ENCODE measurements around the gene CLTCL1. TPM values are rescaled to one million over a fixed set of nuclear protein-coding genes. Genes with fewer than 3 reads are reported as not detected.

CLTCL1 gene
- total and polyA plus RNA-seq, 9 of the 15 experiments (the other 6 are each of a cell fraction or from before 2014, with no cell fraction given), result 1.1 to 11.7 (median 5.0) TPM

GRCh38 chr22:19289475-19290161, 1.9 kb downstream of the CLTCL1 start (continued):
- TF ChIP-seq FOXO4 (CRISPR knock-in tag; IDR thresholded peaks at IDR 0.05) (no peak), DLX4 (CRISPR knock-in tag; IDR thresholded peaks at IDR 0.05) (no peak), NFE2 (IDR thresholded peaks at IDR 0.05; ENCODE audit: low read depth) (peak; percentile 48), ZNF740 (CRISPR knock-in tag; IDR thresholded peaks at IDR 0.05) (no peak), ZNF740 (tag; IDR thresholded peaks at IDR 0.05) (no peak), ZZZ3 (IDR thresholded peaks at IDR 0.05) (no peak), COPS2 (conservative IDR thresholded peaks at IDR 0.05) (no peak), THAP7 (CRISPR knock-in tag; IDR thresholded peaks at IDR 0.05) (no peak), OTX1 (CRISPR knock-in tag; IDR thresholded peaks at IDR 0.05) (no peak), CBX1 (IDR thresholded peaks at IDR 0.05; ENCODE audit: low read depth) (no peak), ZNF77 (CRISPR knock-in tag; IDR thresholded peaks at IDR 0.05) (no peak), ZNF655 (CRISPR knock-in tag; IDR thresholded peaks at IDR 0.05) (no peak), BHLHE40 (IDR thresholded peaks at IDR 0.05; ENCODE audit: low read length) (peak; percentile 81), ZNF589 (CRISPR knock-in tag; IDR thresholded peaks at IDR 0.05; ENCODE audit: low read depth) (no peak), POLR3A (IDR thresholded peaks at IDR 0.05; ENCODE audit: borderline replicate concordance, extremely low read depth, insufficient read depth, insufficient read length) (no peak), NUFIP1 (IDR thresholded peaks at IDR 0.05; ENCODE audit: partially characterized antibody) (no peak), UBTF (IDR thresholded peaks at IDR 0.05; ENCODE audit: borderline replicate concordance in 1 of 2, low read depth in 2 of 2, low read length in 2 of 2) (0 out of 4 replicates have a peak, but pooled peaks of 1 of the 2 experiments have one; percentile 26), HMBOX1 (IDR thresholded peaks at IDR 0.05) (peak; percentile 42; the same call in 1 of the 2 replicates), NR2C1 (IDR thresholded peaks at IDR 0.05) (no peak), NR2C1 (tag; IDR thresholded peaks at IDR 0.05) (no peak)
